A549 (cell line): ENCODE results near the gene MRPS33.

Source experiments
- ESRRA ChIP-seq: fragments of 150-350 bp; IDR thresholded peaks from 2 replicates; pipeline ENCODE4 v1.6.1; 2014; ENCODE audit warnings: mild to moderate bottlenecking, low read length, borderline replicate concordance
- FOSB ChIP-seq: fragments of 250-450 bp; sonication (Bioruptor Pico); IDR thresholded peaks from 2 replicates; pipeline ENCODE4 v1.5.0; 2020; ENCODE audit warnings: mild to moderate bottlenecking, moderate library complexity
- GATA3 ChIP-seq: IDR thresholded peaks from 2 replicates; pipeline ENCODE4 v1.6.1; 2012; ENCODE audit warnings: borderline replicate concordance
- HOXB5 ChIP-seq: fragments of 250-450 bp; sonication (Bioruptor Pico); IDR thresholded peaks from 2 replicates; pipeline ENCODE4 v1.5.0; 2020; ENCODE audit warnings: mild to moderate bottlenecking, moderate library complexity
- KDM5A ChIP-seq: fragments of 200-600 bp; sonication (generic); IDR thresholded peaks from 2 replicates; pipeline ENCODE4 v1.6.1; 2016; ENCODE audit warnings: antibody characterized with exemption, mild to moderate bottlenecking
- PHF8 ChIP-seq: fragments of 200-600 bp; sonication (generic); IDR thresholded peaks from 2 replicates; pipeline ENCODE4 v1.6.1; 2016; ENCODE audit warnings: low read depth, mild to moderate bottlenecking, antibody characterized with exemption, moderate library complexity, borderline replicate concordance
- POLR2A ChIP-seq: IDR thresholded peaks from 2 replicates; pipeline ENCODE4 v1.6.1; 2012; ENCODE audit warnings: mild to moderate bottlenecking, low read length
- POLR2AphosphoS2 ChIP-seq: conservative IDR thresholded peaks from 2 replicates; pipeline ENCODE4 v1.6.1; 2012; ENCODE audit warnings: low read length, improper control_type of control experiment, inconsistent platforms
- RAD21 ChIP-seq, 2 experiments: fragments of >200 bp in 1 of 2; sonication (Bioruptor Twin) in 1 of 2; formaldehyde crosslinking in 1 of 2; IDR thresholded peaks in 1 of 2; conservative IDR thresholded peaks in 1 of 2; 2 replicates in 1 of 2; 3 replicates in 1 of 2; pipeline ENCODE4 v1.6.1; 2012 to 2018; ENCODE audit warnings: inconsistent platforms in 1 of 2
- RFX5 ChIP-seq: fragments of 450-650 bp; IDR thresholded peaks from 2 replicates; pipeline ENCODE4 v1.7.1; 2014; ENCODE audit warnings: antibody characterized with exemption, mild to moderate bottlenecking, moderate library complexity
- ZC3H11A ChIP-seq: fragments of 450-650 bp; IDR thresholded peaks from 2 replicates; pipeline ENCODE4 v1.6.1; 2014; ENCODE audit warnings: antibody characterized with exemption, mild to moderate bottlenecking
- TF ChIP-seq, protein P1 (sequence below): fragments of 200-600 bp; sonication (generic); IDR thresholded peaks from 2 replicates; pipeline ENCODE4 v1.6.1; 2016; ENCODE audit warnings: antibody characterized with exemption, mild to moderate bottlenecking, moderate library complexity
- TF ChIP-seq, protein P2 (sequence below): fragments of >200 bp; sonication (Bioruptor Twin); formaldehyde crosslinking; IDR thresholded peaks from 3 replicates; pipeline ENCODE4 v1.5.1; 2016

DNA sequence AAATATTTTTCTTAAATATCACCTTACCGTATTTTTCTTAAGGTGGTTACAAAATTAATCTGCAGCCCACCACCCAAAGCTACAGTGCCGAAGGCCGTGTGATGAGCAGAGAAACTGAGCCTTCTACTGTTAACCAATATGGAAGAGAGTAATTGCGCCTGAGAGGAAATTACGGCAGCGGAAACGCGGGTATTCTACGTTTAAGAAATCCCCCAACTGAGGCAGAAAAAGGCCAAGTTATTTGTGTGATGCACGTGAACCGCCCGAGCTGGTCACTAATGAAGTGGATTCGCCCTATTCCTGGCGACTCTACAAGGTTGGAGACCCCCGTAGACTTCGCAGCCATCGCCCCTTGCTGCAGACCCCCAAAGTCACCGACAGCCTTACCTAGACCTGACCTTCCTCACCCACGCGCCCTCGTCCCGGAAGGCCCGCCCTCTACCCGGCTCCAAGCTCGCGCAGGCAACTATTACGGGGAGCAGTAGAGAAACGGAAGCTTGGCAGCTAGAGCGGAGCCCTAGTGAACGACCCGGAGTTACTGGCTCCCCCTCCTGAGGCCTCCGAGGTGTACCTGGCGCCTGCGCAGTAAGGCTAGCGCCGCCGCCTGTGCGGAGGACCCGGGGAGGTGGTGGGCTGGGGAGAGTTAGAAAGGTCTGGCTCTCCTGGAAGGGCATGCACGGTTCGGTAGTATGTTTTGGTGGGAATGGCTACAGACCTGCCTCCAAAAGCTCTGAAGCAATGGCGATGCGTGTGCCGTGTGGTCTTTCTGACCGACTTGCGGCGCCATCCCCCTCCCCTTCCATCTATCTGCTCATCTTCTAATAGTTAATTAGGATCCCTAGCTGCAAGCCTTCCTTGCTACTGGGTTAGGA lies at the start of gene MRPS33:
- TF ChIP-seq HOXB5 (CRISPR knock-in tag) (0 out of 2 replicates have a peak, but pooled peaks have one; percentile 24), RAD21 (conservative IDR thresholded peaks at IDR 0.05 in 1 of 2, IDR thresholded peaks at IDR 0.05 in 1 of 2) (peak; percentile 14 to 50; a peak in 3 of 5 replicates), ESRRA (no peak), POLR2A (peak; percentile 80), POLR2AphosphoS2 (no peak), ZC3H11A (no peak), FOSB (CRISPR knock-in tag) (peak; percentile 51), GATA3 (0 out of 2 replicates have a peak, but pooled peaks have one; percentile 13), RFX5 (no peak), KDM5A (no peak), PHF8 (peak; percentile 96; the same call in 1 of the 2 replicates)
- TF ChIP-seq, protein P1, sequence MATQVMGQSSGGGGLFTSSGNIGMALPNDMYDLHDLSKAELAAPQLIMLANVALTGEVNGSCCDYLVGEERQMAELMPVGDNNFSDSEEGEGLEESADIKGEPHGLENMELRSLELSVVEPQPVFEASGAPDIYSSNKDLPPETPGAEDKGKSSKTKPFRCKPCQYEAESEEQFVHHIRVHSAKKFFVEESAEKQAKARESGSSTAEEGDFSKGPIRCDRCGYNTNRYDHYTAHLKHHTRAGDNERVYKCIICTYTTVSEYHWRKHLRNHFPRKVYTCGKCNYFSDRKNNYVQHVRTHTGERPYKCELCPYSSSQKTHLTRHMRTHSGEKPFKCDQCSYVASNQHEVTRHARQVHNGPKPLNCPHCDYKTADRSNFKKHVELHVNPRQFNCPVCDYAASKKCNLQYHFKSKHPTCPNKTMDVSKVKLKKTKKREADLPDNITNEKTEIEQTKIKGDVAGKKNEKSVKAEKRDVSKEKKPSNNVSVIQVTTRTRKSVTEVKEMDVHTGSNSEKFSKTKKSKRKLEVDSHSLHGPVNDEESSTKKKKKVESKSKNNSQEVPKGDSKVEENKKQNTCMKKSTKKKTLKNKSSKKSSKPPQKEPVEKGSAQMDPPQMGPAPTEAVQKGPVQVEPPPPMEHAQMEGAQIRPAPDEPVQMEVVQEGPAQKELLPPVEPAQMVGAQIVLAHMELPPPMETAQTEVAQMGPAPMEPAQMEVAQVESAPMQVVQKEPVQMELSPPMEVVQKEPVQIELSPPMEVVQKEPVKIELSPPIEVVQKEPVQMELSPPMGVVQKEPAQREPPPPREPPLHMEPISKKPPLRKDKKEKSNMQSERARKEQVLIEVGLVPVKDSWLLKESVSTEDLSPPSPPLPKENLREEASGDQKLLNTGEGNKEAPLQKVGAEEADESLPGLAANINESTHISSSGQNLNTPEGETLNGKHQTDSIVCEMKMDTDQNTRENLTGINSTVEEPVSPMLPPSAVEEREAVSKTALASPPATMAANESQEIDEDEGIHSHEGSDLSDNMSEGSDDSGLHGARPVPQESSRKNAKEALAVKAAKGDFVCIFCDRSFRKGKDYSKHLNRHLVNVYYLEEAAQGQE: 0 out of 2 replicates have a peak, but pooled peaks have one; percentile 24
- TF ChIP-seq, protein P2, sequence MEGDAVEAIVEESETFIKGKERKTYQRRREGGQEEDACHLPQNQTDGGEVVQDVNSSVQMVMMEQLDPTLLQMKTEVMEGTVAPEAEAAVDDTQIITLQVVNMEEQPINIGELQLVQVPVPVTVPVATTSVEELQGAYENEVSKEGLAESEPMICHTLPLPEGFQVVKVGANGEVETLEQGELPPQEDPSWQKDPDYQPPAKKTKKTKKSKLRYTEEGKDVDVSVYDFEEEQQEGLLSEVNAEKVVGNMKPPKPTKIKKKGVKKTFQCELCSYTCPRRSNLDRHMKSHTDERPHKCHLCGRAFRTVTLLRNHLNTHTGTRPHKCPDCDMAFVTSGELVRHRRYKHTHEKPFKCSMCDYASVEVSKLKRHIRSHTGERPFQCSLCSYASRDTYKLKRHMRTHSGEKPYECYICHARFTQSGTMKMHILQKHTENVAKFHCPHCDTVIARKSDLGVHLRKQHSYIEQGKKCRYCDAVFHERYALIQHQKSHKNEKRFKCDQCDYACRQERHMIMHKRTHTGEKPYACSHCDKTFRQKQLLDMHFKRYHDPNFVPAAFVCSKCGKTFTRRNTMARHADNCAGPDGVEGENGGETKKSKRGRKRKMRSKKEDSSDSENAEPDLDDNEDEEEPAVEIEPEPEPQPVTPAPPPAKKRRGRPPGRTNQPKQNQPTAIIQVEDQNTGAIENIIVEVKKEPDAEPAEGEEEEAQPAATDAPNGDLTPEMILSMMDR: peak; percentile 61
